Right ventricle myocardium inferior (tissue), 1 donor: ENCODE measurements around the gene CUX1. TPM values are rescaled to one million over a fixed set of nuclear protein-coding genes. Genes with fewer than 3 reads are reported as not detected.
"Not testable (repeated sequence)": the region's sequence is repeated elsewhere in the genome, so short reads cannot be mapped to it uniquely, and the experiment has no call there.

Source experiments
- ATAC-seq: fragments of 200-7000 bp; cut with Tn5 transposase; one replicate; pipeline ENCODE4 v1.9.1; 2020; ENCODE audit warnings: mild to moderate bottlenecking, moderate library complexity
- DNase-seq: peaks from one replicate; pipeline ENCODE4 v3.0.0; 2021; ENCODE audit errors: missing footprints
- intact Hi-C: fragments of 100-400 bp; cut with DNase I; formaldehyde crosslinking; loops from one replicate; pipeline ENCODE4 v1.11.0; 2022
- total RNA-seq: library from RNA; stranded (reverse); fragmentation: NEBNext Ultra II Directional; extraction: Animal tissue kit (Norgen Biotek cat#: 25700); gene quantifications from one replicate; pipeline ENCODE4 v1.2.1, GENCODE V29; 2021
- donor health status: DM: no; HTN: yes; CAD: no; lungs with severe emphysema.

Gene CUX1
- total RNA-seq, 1 donor from 2014 or later = 107 TPM

GRCh38 chr7:102225025-102225424 is 407.6 kb downstream of the CUX1 start:
- DNase-seq (no peak), ATAC-seq (no peak)
- intact Hi-C loops = no loop called here

GRCh38 chr7:102227371-102227770 is 409.9 kb downstream of the CUX1 start:
- DNase-seq = no peak
- no peak for ATAC-seq
- intact Hi-C loops = no loop called here

GRCh38 chr7:102228935-102229334 is 411.5 kb downstream of the CUX1 start:
- ATAC-seq (no peak), DNase-seq (no peak)
- intact Hi-C loops = no loop called here

- ATAC-seq, DNase-seq: not testable (repeated sequence)
- intact Hi-C loops = loop anchor here (10.0 kb wide), 2 partner anchors 485 to 625 kb away; no protein-coding TSS in a partner anchor
Measured at GRCh38 chr7:102230162-102230561, 412.7 kb downstream of the CUX1 start.

- DNase-seq (no peak), ATAC-seq (no peak)
- intact Hi-C loops = loop anchor here (10.0 kb wide), 2 partner anchors 486 to 626 kb away; no protein-coding TSS in a partner anchor
Measured at GRCh38 chr7:102230593-102230992, 413.2 kb downstream of the CUX1 start.

- DNase-seq (no peak), ATAC-seq (no peak)
- intact Hi-C loops = loop anchor here (10.0 kb wide), 2 partner anchors 488 to 628 kb away; no protein-coding TSS in a partner anchor
Measured at GRCh38 chr7:102232611-102233286, 415.3 kb downstream of the CUX1 start.

GRCh38 chr7:102234131-102234530 is 416.7 kb downstream of the CUX1 start:
- DNase-seq = no peak
- intact Hi-C loops = loop anchor here (10.0 kb wide), 2 partner anchors 489 to 629 kb away; no protein-coding TSS in a partner anchor
- no peak for ATAC-seq

- no peak for DNase-seq
- no peak for ATAC-seq
- intact Hi-C loops = loop anchor here (5.0 to 10.0 kb wide), 4 partner anchors 418 to 630 kb away; partner anchors contain the start of gene CUX1
Measured at GRCh38 chr7:102234801-102235550, 417.6 kb downstream of the CUX1 start.

- intact Hi-C loops = loop anchor here (5.0 to 10.0 kb wide), 4 partner anchors 419 to 631 kb away; partner anchors contain the start of gene CUX1
- DNase-seq (no peak), ATAC-seq (no peak)
Measured at GRCh38 chr7:102236102-102236501, 418.7 kb downstream of the CUX1 start.

- DNase-seq (no peak), ATAC-seq (peak; percentile 78)
- intact Hi-C loops = loop anchor here (5.0 to 10.0 kb wide), 4 partner anchors 419 to 632 kb away; partner anchors contain the start of gene CUX1
Measured at GRCh38 chr7:102236592-102237287, 419.3 kb downstream of the CUX1 start.

GRCh38 chr7:102239206-102239820 is 421.9 kb downstream of the CUX1 start:
- DNase-seq (no peak), ATAC-seq (no peak)
- intact Hi-C loops = loop anchor here (5.0 to 10.0 kb wide), 4 partner anchors 422 to 635 kb away; partner anchors contain the start of gene CUX1

- ATAC-seq = no peak
- intact Hi-C loops = no loop called here
- DNase-seq = no peak
Measured at GRCh38 chr7:102241431-102241830, 424.0 kb downstream of the CUX1 start.

- DNase-seq (no peak), ATAC-seq (no peak)
- intact Hi-C loops = no loop called here
Measured at GRCh38 chr7:102244601-102245000, 427.2 kb downstream of the CUX1 start.

GRCh38 chr7:102248081-102248455 is 430.6 kb downstream of the CUX1 start:
- intact Hi-C loops = no loop called here
- DNase-seq = no peak

GRCh38 chr7:102248456-102249395 is 431.3 kb downstream of the CUX1 start:
- DNase-seq (no peak), ATAC-seq (no peak)
- intact Hi-C loops = no loop called here

More at GRCh38 chr7:102248081-102248455, 430.6 kb downstream of the CUX1 start:
- ATAC-seq = no peak

GRCh38 chr7:102251531-102252365 is 434.3 kb downstream of the CUX1 start:
- no peak for DNase-seq
- no peak for ATAC-seq
- intact Hi-C loops = no loop called here
